GM23338 (cell line): Measurements from ENCODE around the gene TIE1. TPM values are rescaled to one million over a fixed set of nuclear protein-coding genes. Genes with fewer than 3 reads are reported as not detected.

Source experiments
- ATAC-seq: fragments of 200-7000 bp; cut with Tn5 transposase; 3 replicates; pipeline ENCODE4 v1.9.1; 2020
- DNase-seq: peaks from one replicate; pipeline ENCODE4 v3.0.0-alpha.2; 2015; ENCODE audit warnings: low spot score
- H2AFZ ChIP-seq: fragments of 200-600 bp; sonication (generic); 2 replicates; pipeline ENCODE4 v1.8.0; 2016; ENCODE audit warnings: antibody characterized with exemption, mild to moderate bottlenecking, moderate library complexity
- H3F3A ChIP-seq: fragments of 200-600 bp; sonication (generic); replicated peaks from 2 replicates; pipeline ENCODE4 v1.8.0; 2017; ENCODE audit warnings: antibody characterized with exemption, mixed run types, low read depth
- H3K27ac ChIP-seq: fragments of 200-600 bp; sonication (generic); 2 replicates; pipeline ENCODE4 v1.6.1; 2016; ENCODE audit warnings: low read depth
- H3K27me3 ChIP-seq: fragments of 200-600 bp; sonication (generic); 2 replicates; pipeline ENCODE4 v1.8.0; 2016; ENCODE audit warnings: mild to moderate bottlenecking, mixed run types, moderate library complexity; ENCODE audit not compliant: insufficient read depth
- H3K36me3 ChIP-seq: fragments of 200-600 bp; sonication (generic); 2 replicates; pipeline ENCODE4 v1.8.0; 2016; ENCODE audit warnings: mild to moderate bottlenecking; ENCODE audit not compliant: insufficient read depth
- H3K4me1 ChIP-seq: fragments of 200-600 bp; sonication (generic); 2 replicates; pipeline ENCODE4 v1.8.0; 2016; ENCODE audit warnings: mild to moderate bottlenecking, moderate library complexity; ENCODE audit not compliant: insufficient read depth
- H3K4me2 ChIP-seq: fragments of 200-600 bp; sonication (generic); 2 replicates; pipeline ENCODE4 v1.7.1; 2017; ENCODE audit warnings: mixed run types
- H3K4me3 ChIP-seq: fragments of 200-600 bp; sonication (generic); 2 replicates; pipeline ENCODE4 v1.6.1; 2016; ENCODE audit warnings: mixed run types
- H3K79me2 ChIP-seq: fragments of 200-600 bp; sonication (generic); replicated peaks from 2 replicates; pipeline ENCODE4 v1.8.0; 2017; ENCODE audit warnings: mild to moderate bottlenecking; ENCODE audit not compliant: insufficient read depth
- H3K9me2 ChIP-seq: fragments of 200-600 bp; sonication (generic); 2 replicates; pipeline ENCODE4 v1.8.0; 2017; ENCODE audit not compliant: insufficient read depth
- H4K20me1 ChIP-seq: fragments of 200-600 bp; sonication (generic); replicated peaks from 2 replicates; pipeline ENCODE4 v1.8.0; 2017; ENCODE audit warnings: mild to moderate bottlenecking; ENCODE audit not compliant: insufficient read depth
- H3K27ac Mint-ChIP-seq: 2 replicates; pipeline ENCODE4 v1.8.0; 2020; ENCODE audit warnings: inconsistent platforms, mild to moderate bottlenecking, moderate library complexity, mixed read lengths
- H3K27me3 Mint-ChIP-seq: 3 replicates; pipeline ENCODE4 v1.8.0; 2022; ENCODE audit warnings: low read depth, mild to moderate bottlenecking, moderate library complexity, mixed read lengths, inconsistent platforms; ENCODE audit not compliant: insufficient read depth, poor library complexity
- H3K36me3 Mint-ChIP-seq: 3 replicates; pipeline ENCODE4 v1.8.0; 2021; ENCODE audit warnings: low read depth, mild to moderate bottlenecking, inconsistent platforms, moderate library complexity, mixed read lengths
- H3K4me1 Mint-ChIP-seq: 3 replicates; pipeline ENCODE4 v1.8.0; 2020; ENCODE audit warnings: mild to moderate bottlenecking, inconsistent platforms, mixed read lengths
- H3K4me3 Mint-ChIP-seq: 3 replicates; pipeline ENCODE4 v1.8.0; 2021; ENCODE audit warnings: moderate library complexity, mild to moderate bottlenecking, inconsistent platforms, mixed read lengths
- H3K9me3 Mint-ChIP-seq: 3 replicates; pipeline ENCODE4 v1.8.0; 2020; ENCODE audit warnings: moderate library complexity, mild to moderate bottlenecking, inconsistent platforms, mixed read lengths
- CREB1 ChIP-seq: fragments of 250-450 bp; sonication (Bioruptor Pico); IDR thresholded peaks from 2 replicates; pipeline ENCODE4 v1.5.0; 2020; ENCODE audit warnings: low read depth, mild to moderate bottlenecking, moderate library complexity
- CTCF ChIP-seq, 2 experiments: fragments of 200-600 bp in 1 of 2; sonication (generic) in 1 of 2; conservative IDR thresholded peaks; 2 replicates each; pipeline versions ENCODE4 v1.5.1 to v1.6.1; 2016 to 2017; ENCODE audit warnings: antibody characterized with exemption in 2 of 2, low read depth in 2 of 2, mild to moderate bottlenecking in 2 of 2, moderate library complexity in 1 of 2
- ETS1 ChIP-seq: IDR thresholded peaks from 2 replicates; pipeline ENCODE4 v1.6.1; 2016; ENCODE audit warnings: antibody characterized with exemption
- EZH2 ChIP-seq: fragments of 200-600 bp; sonication (generic); IDR thresholded peaks from one replicate; pipeline ENCODE4 v1.8.0; 2017; ENCODE audit warnings: antibody characterized with exemption, mild to moderate bottlenecking, low read depth; ENCODE audit not compliant: unreplicated experiment
- NANOG ChIP-seq: IDR thresholded peaks from 2 replicates; pipeline ENCODE4 v1.6.1; 2016; ENCODE audit warnings: antibody characterized with exemption, borderline replicate concordance
- ZNF114 ChIP-seq: fragments of 250-450 bp; sonication (Bioruptor Pico); IDR thresholded peaks from 2 replicates; pipeline ENCODE4 v1.5.0; 2020; ENCODE audit warnings: mild to moderate bottlenecking, moderate library complexity
- polyA plus RNA-seq: library from polyadenylated mRNA; unstranded; fragments of >200 nt; fragmentation: Nextera tagmentation; extraction: Ambion mirVana; gene quantifications from 2 replicates; pipeline ENCODE4 v1.2.1, GENCODE V29; 2016
- total RNA-seq: library from RNA; depleted of rRNA; stranded (reverse); fragments of >200 nt; shearing (Covaris generic); gene quantifications from 2 replicates; pipeline ENCODE4 v1.2.3, GENCODE V29; 2014

Gene TIE1
- total and polyA plus RNA-seq, 2 experiments from 2014 or later, result 0.37 to 2.3 TPM

GRCh38 chr1:43293176-43293575, 7.6 kb upstream of the TIE1 start (continued):
- TF ChIP-seq EZH2 (no peak), ETS1 (no peak), NANOG (no peak), CTCF (conservative IDR thresholded peaks at IDR 0.05; ENCODE audit: low read depth in 2 of 2) (no peak), CREB1 (CRISPR knock-in tag) (no peak)

GRCh38 chr1:43293896-43294760, 6.7 kb upstream of the TIE1 start:
- H3K4me1 Mint-ChIP-seq, result peaks cover 33% of the 10 kb centered on the region
- no peak overlapping the region for H3K4me2 ChIP-seq
- ATAC-seq (no peak), DNase-seq (no peak)
- H4K20me1 ChIP-seq, result no peaks in the 10 kb centered on the region
- no peaks in the 10 kb centered on the region for H3K27me3 ChIP-seq
- H3K27ac Mint-ChIP-seq, result no peak overlapping the region
- TF ChIP-seq CTCF (conservative IDR thresholded peaks at IDR 0.05; ENCODE audit: low read depth in 2 of 2), result no peak
- H3K4me3 ChIP-seq, result no peak overlapping the region
- H3K36me3 Mint-ChIP-seq, result no peaks in the 10 kb centered on the region
- H3K9me3 Mint-ChIP-seq, result no peaks in the 10 kb centered on the region
- peaks cover 33% of the 10 kb centered on the region for H3K4me1 ChIP-seq
- no peak overlapping the region for H2AFZ ChIP-seq
- peaks cover 6% of the 10 kb centered on the region; the same call in 1 of the 2 replicates for H3K9me2 ChIP-seq
- peaks cover 6% of the 10 kb centered on the region for H3K27me3 Mint-ChIP-seq
- no peak overlapping the region for H3K4me3 Mint-ChIP-seq
- no peaks in the 10 kb centered on the region for H3K36me3 ChIP-seq
- H3K79me2 ChIP-seq, result no peaks in the 10 kb centered on the region
- no peaks in the 10 kb centered on the region for H3F3A ChIP-seq
- H3K27ac ChIP-seq, result no peak overlapping the region

GRCh38 chr1:43294761-43295160, 6.0 kb upstream of the TIE1 start:
- no peak overlapping the region for H3K4me3 Mint-ChIP-seq
- H4K20me1 ChIP-seq, result no peaks in the 10 kb centered on the region
- H3K4me1 ChIP-seq, result peaks cover 36% of the 10 kb centered on the region
- ATAC-seq (no peak), DNase-seq (no peak)
- peaks cover 39% of the 10 kb centered on the region for H3K4me1 Mint-ChIP-seq
- H3K9me3 Mint-ChIP-seq, result no peaks in the 10 kb centered on the region
- H3K9me2 ChIP-seq, result peaks cover 6% of the 10 kb centered on the region; the same call in 1 of the 2 replicates
- no peaks in the 10 kb centered on the region for H3K79me2 ChIP-seq
- H3K27ac ChIP-seq, result no peak overlapping the region
- no peak overlapping the region for H3K4me2 ChIP-seq
- no peaks in the 10 kb centered on the region for H3K27me3 ChIP-seq
- H3K36me3 ChIP-seq, result no peaks in the 10 kb centered on the region
- H2AFZ ChIP-seq, result no peak overlapping the region
- H3F3A ChIP-seq, result no peaks in the 10 kb centered on the region
- H3K27ac Mint-ChIP-seq, result no peak overlapping the region
- peaks cover 6% of the 10 kb centered on the region for H3K27me3 Mint-ChIP-seq
- H3K4me3 ChIP-seq, result no peak overlapping the region
- no peaks in the 10 kb centered on the region for H3K36me3 Mint-ChIP-seq
- TF ChIP-seq NANOG (no peak), CREB1 (CRISPR knock-in tag) (no peak), ZNF114 (CRISPR knock-in tag) (no peak)
